Measurements from ENCODE around the gene ATP4B. TPM values are rescaled to one million over a fixed set of nuclear protein-coding genes. Genes with fewer than 3 reads are reported as not detected.

The ATP4B gene
- total and polyA plus RNA-seq, 2 of the 8 experiments (the other 6 are each of a cell fraction or from before 2014, with no cell fraction given), result 0.05 TPM; not detected in 1

- H3K4me1 ChIP-seq (replicated peaks in 1 of 4; ENCODE audit: control insufficient read depth in 3 of 4, insufficient read depth in 4 of 4, low read length in 3 of 4), result no peaks in the 10 kb centered on the region
- H3K27me3 ChIP-seq (replicated peaks in 1 of 4; ENCODE audit: control insufficient read depth in 3 of 4, extremely low read depth in 1 of 4, insufficient read depth in 3 of 4, low read length in 3 of 4), result no peaks in the 10 kb centered on the region
- TF ChIP-seq SIRT6 (IDR thresholded peaks at IDR 0.05; ENCODE audit: low read length) (no peak), SAP30 (IDR thresholded peaks at IDR 0.05; ENCODE audit: insufficient read depth, insufficient replicate concordance, low read length) (no peak), HDAC6 (IDR thresholded peaks at IDR 0.05; ENCODE audit: low read depth, low read length) (no peak), CBX8 (IDR thresholded peaks at IDR 0.05; ENCODE audit: borderline replicate concordance, low read depth, low read length) (no peak), SRF (IDR thresholded peaks at IDR 0.05; ENCODE audit: low read depth, low read length) (no peak), POLR2A (IDR thresholded peaks at IDR 0.05; ENCODE audit: control extremely low read depth in 1 of 2, low read depth in 2 of 2, low read length in 2 of 2) (no peak), POLR2AphosphoS5 (IDR thresholded peaks at IDR 0.05; ENCODE audit: low read depth, low read length) (no peak)
- no peak overlapping the region for H4K8ac ChIP-seq (ENCODE audit: extremely low read depth, insufficient read depth, low read length)
- no peak overlapping the region for H2AK5ac ChIP-seq (ENCODE audit: low read depth, low read length)
- no peak overlapping the region for H2BK5ac ChIP-seq (ENCODE audit: low read depth, low read length)
- H2BK12ac ChIP-seq (ENCODE audit: low read depth, low read length), result no peak overlapping the region
- H2BK120ac ChIP-seq (replicated peaks; ENCODE audit: low read depth, low read length), result no peak overlapping the region
- POLR2A ChIA-PET (ENCODE audit: partially characterized antibody), result interaction anchor here (1.3 kb wide), 1 partner anchor 10 kb away, joined by 3 read pairs; no protein-coding TSS in a partner anchor
- H3K36me3 ChIP-seq (ENCODE audit: control insufficient read depth in 2 of 4, insufficient read depth in 4 of 4, low read length in 3 of 4), result no peaks in the 10 kb centered on the region
- no peak overlapping the region for H3K23ac ChIP-seq (ENCODE audit: insufficient read length)
- no peak overlapping the region for H3K56ac ChIP-seq (replicated peaks; ENCODE audit: insufficient read length, low read depth, low read length)
- no peak overlapping the region for H4K91ac ChIP-seq (replicated peaks; ENCODE audit: insufficient read length, low read length)
- H3K9me3 ChIP-seq (ENCODE audit: insufficient read depth in 2 of 2, low read depth in 1 of 2, low read length in 1 of 2), result no peaks in the 10 kb centered on the region
- H2BK15ac ChIP-seq (ENCODE audit: low read length), result no peak overlapping the region
- DNase-seq (ENCODE audit: low read depth in 1 of 2, low spot score in 2 of 2) (no peak), FAIRE-seq (no peak)
- no peak overlapping the region for H3K18ac ChIP-seq (ENCODE audit: extremely low read depth, low read length)
- no peak overlapping the region for H3K27ac ChIP-seq (ENCODE audit: low read depth, low read length)
- H4K5ac ChIP-seq (ENCODE audit: insufficient read length, low read depth, low read length), result no peak overlapping the region
- 90% methylated on average over 9 of the region's 9 CpGs; no CpG with 5 or more reads in 1 of the 2 experiments for WGBS, 2 experiments (ENCODE audit: extremely low coverage in 1 of 2, insufficient coverage in 1 of 2, insufficient read length in 1 of 2, insufficient replicate concordance in 2 of 2, low coverage in 1 of 2, low lambda C conversion rate in 2 of 2, missing lambda C conversion rate in 1 of 2)
- H3K79me2 ChIP-seq (ENCODE audit: control insufficient read depth in 1 of 2, insufficient read depth in 2 of 2, low read length in 2 of 2), result no peaks in the 10 kb centered on the region
- H3K9ac ChIP-seq (replicated peaks in 1 of 4; ENCODE audit: extremely low read depth in 1 of 4, low read depth in 3 of 4, low read length in 3 of 4), result no peak overlapping the region
- CTCF ChIA-PET (ENCODE audit: partially characterized antibody), result no interaction called here
- no peak overlapping the region for H3K14ac ChIP-seq (ENCODE audit: insufficient read length)
- H3K23me2 ChIP-seq (ENCODE audit: low read depth, low read length), result no peaks in the 10 kb centered on the region
- no peak overlapping the region for H2BK20ac ChIP-seq (ENCODE audit: low read length)
- no peaks in the 10 kb centered on the region for H4K20me1 ChIP-seq (replicated peaks in 1 of 2; ENCODE audit: control insufficient read depth in 1 of 2, insufficient read depth in 2 of 2, low read length in 2 of 2)
- H3K4me3 ChIP-seq (ENCODE audit: extremely low read depth in 1 of 4, insufficient read depth in 2 of 4, low read depth in 3 of 4, low read length in 4 of 4), result no peak overlapping the region
- H3K4ac ChIP-seq (replicated peaks; ENCODE audit: insufficient read length, low read depth, low read length), result no peak overlapping the region
- no peak overlapping the region for H2AFZ ChIP-seq (ENCODE audit: low read length)
- no peaks in the 10 kb centered on the region for H3K79me1 ChIP-seq (ENCODE audit: low read depth, low read length)
- no peak overlapping the region for H3K4me2 ChIP-seq (ENCODE audit: insufficient read depth in 1 of 2, low read depth in 2 of 2, low read length in 2 of 2)
Observed at GRCh38 chr13:113654175-113654560, 3.8 kb downstream of the ATP4B start.

Measured in H1 (cell line).